PC-9 (cell line): Measurements from ENCODE around the gene SCN1B.

Experiments used
- CTCF ChIP-seq: fragments of 200-600 bp; sonication (generic); conservative IDR thresholded peaks from 2 replicates; pipeline ENCODE4 v1.6.1; 2017; ENCODE audit warnings: mixed run types, antibody characterized with exemption, mild to moderate bottlenecking, moderate library complexity
- EZH2 ChIP-seq: fragments of 200-600 bp; sonication (generic); IDR thresholded peaks from 2 replicates; pipeline ENCODE4 v1.8.0; 2017; ENCODE audit warnings: antibody characterized with exemption, low read depth

GRCh38 chr19:35029737-35030256, 473 bp upstream of the SCN1B start:
- TF ChIP-seq CTCF (no peak), EZH2 (no peak)
